HG02623 (cell line): Measurements from ENCODE around the gene EBF3.
"Not testable (repeated sequence)": the region's sequence is repeated elsewhere in the genome, so short reads cannot be mapped to it uniquely, and the experiment has no call there.

Experiments
- ATAC-seq: cut with Tn5 transposase; IDR thresholded peaks from one replicate; pipeline ENCODE4 v1.9.1; 2021; ENCODE audit warnings: moderate library complexity; ENCODE audit not compliant: unreplicated experiment

The EBF3 gene

DNA sequence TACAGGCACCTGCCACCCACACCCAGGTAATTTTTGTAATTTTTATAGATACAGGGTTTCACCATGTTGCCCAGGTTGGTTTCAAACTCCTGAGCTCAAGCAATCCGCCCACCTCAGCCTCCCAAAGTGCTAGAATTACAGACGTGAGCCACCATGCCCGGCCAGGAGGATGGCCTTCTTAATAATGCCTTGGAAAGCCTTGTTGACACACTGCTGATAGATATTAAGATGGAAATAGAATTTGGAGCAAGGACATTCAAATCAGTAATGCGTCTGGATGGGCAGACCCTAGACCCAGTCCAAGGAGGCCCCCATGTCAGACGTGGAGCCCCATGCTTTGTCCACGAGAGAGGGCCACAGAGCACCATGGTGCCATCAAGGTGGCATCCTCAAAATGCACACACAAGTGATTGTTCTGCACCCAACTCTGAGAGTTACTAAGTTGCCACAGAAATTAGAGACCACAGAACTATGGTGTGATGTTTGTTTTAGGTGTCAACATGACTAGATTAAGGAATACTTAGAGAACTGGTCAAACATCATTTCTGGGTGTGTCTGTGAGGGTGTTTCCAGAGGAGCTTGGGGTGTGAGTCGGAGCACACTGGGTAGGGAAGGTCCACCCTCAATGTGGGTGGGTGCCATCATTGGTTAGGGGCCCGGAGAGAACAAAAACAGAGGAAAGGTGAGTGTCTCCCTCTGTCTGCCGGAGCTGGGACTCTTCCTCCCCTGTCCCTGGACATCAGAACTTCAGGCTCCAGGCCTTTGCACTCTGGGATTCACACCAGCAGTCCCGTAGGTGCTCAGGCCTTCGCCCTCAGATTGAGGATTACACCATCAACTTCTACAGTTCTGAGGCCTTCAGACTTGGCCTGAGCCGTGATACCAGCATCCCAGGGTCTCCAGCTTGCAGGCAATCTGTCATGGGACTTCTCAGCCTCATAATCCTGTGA, 34.5 kb downstream of the EBF3 start:
- ATAC-seq: no peak

DNA sequence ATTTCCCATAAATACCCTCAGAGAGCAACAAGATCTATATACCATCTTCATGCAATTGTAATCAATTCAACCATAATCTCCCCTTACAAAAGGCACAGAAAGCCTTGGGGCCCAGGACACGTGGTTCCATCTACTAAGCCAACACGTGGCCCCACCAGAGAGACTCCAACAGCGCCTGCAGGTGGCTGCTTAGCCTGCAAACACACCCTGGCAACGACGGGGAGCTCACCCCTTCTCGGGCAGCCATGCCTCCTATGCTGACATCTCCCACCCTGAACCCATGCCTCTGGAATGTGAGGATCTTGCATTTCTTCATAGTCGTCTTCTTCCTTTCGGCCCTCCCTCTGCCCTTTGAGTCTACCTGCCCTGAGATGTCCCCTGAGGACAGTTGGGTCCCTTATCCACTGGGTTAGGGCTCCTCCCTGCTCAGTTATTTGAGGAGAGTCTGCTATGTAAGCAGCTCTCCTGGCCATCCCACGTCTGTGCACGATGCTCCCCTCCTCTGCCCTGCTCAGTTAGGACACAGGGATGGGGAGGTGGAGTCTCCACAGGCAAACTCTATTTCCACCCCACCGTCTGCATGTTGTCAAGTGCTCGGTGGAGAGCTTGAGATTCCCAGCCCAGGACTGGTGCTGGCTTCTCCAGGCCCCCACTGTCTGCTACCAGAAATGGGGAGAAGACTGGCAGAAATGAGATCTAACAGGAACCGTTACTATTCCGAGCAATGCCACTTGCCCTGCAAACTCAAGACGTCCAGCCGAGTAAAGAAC, 36.5 kb downstream of the EBF3 start:
- no peak for ATAC-seq

DNA sequence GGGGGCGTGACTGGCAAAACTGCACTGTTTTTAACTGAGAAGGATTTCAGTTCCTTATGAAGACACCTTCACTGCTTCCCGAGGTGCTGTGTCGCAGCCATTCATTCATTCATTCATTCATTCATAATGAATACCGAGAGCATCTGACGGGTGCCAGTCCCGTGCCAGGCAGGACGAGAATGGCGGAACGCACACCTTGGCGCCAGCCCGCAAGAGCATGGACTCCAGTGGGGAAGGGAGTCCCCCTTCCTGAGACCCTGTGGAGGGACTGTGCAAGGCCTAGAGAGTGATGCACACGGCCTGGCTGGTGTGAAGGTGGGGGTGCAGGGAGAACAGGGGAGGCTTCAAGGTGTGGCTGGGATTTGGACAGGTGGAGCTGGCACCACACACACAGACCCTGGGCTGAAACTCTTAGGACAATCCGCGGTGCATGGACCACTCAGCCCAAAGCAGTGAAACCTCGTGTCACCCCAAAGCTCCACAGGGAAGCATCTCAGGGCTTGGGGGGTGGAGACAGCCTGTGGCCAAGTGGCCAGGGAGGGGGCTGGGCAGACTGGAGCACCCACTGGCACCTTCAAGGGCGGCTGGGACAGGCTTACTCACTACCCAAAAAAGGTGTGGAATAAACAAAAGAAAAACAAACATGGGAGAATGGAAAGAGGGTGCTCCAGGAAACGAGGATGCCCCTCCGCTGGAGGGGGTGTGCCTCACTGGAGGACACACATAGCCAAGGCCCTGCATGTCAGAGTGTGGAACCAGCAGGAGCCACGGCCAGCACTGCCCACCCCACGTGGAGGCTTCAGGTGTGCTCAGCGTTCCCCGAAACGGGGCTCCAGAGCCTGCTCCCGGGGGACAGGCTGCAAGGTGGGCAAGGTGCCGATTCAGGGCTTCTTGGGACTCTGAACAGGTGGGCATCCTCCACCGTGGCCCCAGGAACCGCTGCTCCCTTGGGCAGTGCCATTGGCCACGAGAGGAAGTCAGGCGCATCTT, 37.7 kb downstream of the EBF3 start:
- no peak for ATAC-seq

DNA sequence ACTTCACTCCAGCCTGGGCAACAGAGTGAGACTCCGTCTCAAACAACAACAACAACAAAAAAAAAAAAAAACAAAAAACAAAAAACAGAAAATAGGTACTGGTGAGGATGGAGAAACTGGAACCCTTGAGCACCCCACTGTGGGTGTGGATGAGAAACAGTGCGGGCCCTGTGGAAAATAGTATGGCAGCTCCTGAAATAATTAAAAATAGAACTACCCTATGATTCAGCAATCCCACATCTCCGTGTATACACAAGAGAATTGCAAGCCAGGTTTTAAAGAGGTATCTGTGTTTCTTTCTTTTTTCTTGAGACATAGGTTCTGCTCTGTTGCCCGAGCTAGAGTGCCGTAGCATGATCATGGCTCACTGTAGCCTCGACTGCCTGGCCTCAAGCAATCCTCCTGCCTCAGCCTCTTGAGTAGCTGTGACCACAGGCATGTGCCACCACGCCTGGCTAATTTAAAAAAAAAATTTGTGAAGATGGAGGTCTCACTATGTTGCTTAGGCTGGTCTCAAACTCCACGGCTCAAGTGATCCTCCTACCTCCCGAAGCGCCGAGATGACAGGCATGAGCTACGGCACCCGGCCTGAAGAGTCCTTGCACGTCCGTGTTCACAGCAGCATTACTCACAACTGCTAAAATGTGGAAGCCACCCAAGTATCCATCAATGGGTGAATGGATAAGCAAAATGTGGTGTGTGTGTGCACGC, 39.5 kb downstream of the EBF3 start:
- no peak for ATAC-seq

DNA sequence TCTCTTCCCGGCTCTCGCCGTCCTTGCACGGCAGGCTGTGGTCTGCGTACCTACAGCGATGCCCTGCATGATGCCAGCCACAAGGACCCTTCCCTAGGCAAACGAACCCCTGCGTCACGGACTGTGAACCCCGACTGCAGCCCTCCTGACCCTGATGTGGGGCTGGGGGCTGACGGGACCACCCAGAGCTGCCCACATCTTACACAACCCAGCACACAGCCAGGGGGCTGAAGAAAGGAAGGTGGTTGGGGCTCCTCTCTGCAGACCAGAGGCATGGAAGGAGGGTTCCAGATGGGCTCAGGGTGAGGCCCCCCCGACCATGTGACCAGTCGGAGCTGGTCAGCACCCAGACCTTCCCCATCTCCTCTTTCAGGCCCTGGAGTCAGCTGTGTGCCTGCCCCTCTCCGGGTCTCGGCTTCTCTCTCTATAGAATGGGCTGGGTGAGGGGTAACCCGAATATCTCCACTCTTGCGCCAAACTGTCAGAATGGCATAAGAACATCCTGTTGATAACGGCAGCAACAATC, 41.4 kb downstream of the EBF3 start:
- no peak for ATAC-seq

DNA sequence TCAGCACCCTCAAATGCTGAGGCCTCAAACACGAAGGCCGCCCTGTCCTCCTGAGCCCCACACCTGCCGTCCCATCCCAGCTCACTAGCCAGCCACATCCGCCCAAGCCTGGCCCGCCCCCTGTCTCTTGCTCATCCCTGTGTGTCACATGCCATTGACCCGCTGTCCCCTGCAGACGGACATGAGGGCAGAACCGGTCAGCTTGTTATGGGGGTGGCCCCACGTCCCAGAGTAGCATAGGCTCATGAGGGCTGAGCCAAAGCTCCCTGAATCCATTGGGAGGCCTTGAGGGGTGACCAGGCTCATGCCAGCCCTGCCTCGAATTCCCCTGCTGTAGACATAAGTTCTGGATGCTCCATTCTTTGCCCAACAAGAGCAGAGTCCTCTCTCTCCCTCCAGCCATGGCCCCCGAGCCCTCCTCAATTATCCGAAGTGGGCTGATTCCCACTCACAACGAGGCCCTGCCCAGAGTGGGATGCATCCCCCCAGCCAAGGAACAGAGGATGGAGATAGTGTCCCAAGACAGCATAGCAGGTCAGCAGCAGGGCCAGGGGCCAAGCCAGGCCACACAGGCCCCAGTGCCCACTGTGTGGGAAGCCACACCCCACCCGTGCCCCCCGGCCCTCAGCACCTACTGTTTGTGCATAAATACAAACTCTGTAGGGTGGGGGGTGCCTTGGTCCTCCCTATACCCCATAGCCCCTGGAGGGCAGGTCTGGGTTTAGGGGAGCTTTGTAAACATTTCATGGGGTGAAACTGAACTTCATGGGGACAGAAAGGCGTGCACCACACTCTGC, 42.1 kb downstream of the EBF3 start:
- ATAC-seq: no peak

DNA sequence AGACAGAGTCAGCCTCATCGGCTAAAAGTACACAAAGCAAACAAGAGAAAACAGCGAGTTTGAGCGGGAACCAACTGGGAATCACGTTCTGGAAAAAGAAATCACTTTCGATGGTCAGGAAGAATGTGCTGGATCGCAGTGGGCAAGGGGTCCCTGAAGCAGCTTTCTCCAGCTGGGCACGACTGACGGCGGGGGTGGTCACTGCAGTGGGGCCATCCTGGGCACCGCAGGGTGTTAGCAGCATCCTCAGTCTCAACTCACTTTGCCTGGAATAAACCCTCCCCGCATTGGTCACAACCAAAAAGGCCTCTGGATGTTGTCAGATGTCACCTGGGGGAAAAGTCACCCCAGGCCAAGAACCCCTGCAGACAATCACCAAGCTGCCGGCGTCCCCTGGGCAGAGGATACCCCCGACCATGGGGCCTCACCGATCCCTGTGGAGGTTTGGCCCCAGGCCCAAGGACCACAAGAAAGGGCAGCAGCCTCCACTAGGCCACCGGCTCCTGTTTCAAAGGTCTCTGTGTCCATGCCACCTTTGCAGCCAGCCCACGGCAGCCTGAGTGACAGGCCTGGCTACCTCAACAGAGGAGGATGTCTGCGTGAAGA, 42.9 kb downstream of the EBF3 start:
- no peak for ATAC-seq

DNA sequence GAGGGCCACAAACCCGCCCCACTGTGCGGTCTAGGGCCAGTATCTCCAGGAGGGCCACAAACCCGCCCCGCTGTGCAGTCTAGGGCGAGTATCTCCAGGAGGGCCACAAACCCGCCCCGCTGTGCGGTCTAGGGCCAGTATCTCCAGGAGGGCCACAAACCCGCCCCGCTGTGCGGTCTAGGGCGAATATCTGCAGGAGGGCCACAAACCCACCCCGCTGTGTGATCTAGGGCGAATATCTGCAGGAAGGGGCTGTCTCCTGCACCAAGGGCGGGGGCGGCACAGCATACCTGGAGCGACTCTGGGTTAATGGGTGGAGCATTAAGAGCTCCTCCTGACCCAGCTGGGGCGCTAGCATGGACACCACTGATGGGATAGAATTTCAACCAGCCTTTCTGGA, 43.9 kb downstream of the EBF3 start:
- ATAC-seq: not testable (repeated sequence)

DNA sequence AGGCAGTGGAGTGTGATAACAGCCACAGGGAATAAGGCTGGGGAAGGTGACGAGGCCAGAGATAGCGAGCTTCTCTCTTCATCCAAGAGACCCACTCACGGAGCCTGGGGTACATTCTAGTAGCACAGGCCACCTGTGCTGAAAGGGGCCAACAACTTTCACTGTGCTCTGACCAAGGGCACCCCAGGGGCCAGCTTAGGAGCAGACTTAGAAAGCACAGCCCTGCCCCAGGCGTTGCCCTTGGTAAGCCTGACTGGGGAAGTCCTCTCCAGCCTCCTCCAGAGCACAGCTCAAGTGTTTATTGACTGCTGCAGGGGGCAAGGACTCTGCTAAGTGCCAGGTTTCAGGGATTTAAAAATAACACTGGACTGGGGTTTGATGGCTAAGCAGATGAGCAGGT, 44.7 kb downstream of the EBF3 start:
- ATAC-seq: no peak

DNA sequence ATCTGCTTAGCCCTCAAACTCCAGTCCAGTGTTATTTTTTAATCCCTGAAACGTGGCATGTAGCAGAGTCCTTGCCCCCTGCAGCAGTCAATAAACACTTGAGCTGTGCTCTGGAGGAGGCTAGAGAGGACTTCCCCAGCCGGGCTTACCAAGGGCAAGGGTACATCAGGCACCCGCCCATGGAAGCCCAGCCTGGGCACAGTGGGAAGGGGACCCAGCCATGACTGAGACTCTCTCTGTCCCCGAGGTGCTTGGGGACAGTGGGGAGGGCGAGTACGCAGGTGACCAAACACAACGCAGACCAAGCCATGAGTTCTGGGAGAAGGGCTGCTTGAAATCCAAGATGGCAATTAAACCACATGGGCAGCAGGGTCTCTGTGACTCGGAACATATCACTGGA, 45.2 kb downstream of the EBF3 start:
- ATAC-seq: no peak

DNA sequence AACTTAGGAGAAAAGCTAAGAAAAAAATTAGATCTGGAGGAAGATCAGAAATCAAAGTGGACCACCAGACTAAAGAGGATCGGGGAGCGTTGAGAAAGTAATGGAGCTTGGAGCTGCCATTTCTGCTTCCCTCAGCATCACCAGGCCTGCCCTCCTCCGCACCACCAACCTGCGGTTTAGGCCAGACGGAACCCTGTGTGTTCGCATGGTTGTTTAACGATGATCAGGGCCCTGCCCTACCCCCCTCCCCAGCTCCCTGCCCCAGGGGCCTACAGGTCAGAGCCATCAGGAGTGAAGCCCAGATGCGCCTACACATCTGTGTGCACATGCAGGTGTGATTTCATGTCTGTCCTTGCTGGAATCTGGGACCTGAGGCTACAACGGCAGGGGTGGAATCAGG, 45.7 kb downstream of the EBF3 start:
- ATAC-seq: no peak

DNA sequence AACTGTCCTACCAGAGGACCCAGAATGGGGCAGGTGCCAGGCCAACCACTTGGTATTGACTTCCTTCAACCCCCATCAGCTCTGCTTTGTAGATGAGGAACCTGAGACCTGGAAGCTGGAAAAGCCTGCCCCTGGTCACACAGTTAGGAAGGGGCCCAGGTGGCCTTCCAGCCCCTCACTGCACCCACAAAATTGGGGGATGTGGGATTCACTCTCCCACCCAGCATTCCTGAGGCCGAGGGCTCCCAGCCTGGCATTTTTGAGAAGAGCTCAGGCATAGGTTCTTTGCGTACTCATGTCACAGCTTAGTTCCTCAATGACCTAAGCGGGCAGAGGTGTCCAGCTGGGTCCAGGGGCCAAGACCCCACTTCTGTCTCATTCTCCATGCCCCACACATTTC, 46.1 kb downstream of the EBF3 start:
- ATAC-seq: no peak

DNA sequence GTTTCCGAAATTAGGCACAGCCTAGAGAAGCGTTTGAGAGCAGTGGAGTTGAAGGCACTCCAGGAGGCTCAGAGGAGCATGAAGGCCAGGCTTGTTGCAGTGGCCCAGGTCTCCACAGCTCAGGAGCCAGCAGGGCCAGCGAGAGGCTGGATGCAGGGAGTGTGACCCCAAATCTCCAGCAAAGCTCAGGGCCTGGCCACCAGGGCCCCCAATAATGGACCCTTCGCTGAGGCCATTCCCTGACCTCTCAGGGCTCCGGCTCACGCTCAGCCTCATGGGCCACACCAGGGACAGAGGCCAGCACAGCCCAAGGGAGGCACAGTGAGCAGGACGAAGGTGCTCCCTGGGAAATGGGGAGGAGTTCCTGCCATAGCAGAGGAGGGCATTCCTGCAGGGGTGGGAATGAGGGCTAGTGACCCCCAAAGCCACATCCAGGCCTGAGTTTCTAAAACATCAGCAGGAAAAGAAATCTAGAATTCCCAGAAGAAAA, 47.5 kb downstream of the EBF3 start:
- no peak for ATAC-seq

DNA sequence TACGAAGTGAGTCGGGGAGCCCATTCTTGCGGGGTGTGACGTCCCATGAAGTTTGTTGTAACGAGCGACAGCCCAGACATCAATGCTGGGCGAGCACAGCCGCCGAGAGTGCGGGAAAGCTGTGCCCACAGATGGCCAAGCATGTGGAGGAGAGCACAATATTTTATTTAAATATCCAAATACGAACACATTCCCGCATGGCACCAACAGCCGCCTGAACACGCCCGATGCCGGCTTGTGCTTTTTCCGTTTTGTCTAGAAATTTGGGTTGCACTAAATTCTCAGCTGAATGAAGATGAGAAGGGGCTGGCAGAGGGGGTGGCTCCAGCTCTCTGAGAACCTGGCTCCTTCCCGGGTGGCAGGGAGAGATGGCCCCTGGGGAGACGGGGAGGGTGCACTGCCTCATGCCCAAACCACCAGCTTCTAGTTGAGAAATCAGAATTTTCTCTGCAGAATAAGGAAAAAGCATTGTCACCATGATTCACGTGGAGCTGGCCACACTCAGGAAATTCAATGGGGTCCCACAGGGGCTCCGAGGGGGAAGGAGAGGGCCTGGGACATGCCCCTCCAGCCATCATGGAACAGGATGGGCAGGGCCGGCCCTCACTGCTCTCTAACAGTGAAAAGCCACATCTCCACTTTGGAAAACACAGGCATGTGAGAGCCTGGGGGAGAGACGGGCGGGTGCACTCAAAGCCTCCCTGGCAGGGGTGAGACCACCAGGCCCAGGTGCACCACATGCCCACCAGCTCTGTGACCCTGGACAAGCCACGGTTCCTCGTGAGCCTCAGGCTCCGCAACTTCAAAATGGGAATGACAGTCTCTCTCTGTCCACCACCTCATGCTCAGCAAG, 48.3 kb downstream of the EBF3 start:
- ATAC-seq: no peak

DNA sequence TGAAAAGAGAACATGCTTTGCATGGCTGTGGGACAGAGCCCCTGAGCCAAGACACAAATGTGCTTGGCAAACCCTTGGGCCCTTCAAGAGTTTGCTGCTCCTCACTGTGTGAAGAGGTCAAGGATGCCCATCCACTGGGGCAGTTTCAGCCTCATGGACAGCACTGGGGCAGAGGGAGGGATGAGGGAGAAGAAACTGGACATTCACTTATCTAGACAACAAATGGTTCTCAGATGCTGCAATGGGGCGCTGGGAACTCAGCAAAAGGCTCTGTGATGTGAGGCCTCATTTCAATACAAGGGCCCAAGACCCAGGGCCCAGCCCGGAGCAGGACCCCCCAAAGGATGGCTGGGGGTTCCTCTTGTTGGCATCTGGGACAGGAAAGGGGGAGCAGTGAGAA, 49.1 kb downstream of the EBF3 start:
- no peak for ATAC-seq

DNA sequence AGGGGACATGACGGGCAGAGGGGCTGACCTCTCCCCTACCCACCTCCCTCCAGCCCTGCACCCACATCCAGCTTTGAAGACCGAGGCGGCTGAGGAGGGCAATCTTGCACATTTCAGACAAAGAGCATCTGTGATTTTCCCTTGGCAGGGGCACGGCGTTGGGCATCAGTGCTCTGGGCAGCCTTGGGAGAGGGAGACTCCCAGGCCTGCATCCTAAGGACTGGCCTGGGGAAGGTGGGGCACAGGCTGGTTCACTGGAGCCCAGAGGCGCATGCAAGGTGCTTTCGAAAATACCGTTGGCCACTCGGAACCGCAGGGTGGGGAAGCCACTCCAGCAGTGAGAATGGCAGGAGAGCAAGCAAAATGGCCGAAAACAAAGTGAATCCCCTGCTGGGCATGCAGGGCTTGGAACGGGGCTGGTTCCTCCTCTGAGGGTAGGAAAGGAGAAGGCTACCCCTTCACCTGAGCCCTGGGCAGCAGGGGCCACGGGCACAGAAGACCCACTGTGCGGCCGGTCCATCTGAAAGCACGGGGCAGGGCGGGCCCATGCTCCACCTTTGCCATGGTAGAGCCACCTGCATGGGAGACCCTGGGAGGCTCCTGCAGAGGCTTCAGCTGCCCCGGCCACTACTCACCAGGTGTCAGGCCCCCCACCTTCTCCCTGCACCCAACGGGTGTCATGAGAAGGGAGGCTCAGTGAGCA, 49.8 kb downstream of the EBF3 start:
- ATAC-seq: no peak
